LHCN-M2 (cell line): ENCODE measurements around the gene CLASP2. TPM values are rescaled to one million over a fixed set of nuclear protein-coding genes. Genes with fewer than 3 reads are reported as not detected.
"Not testable (repeated sequence)": the region's sequence is repeated elsewhere in the genome, so short reads cannot be mapped to it uniquely, and the experiment has no call there.

ENCODE experiments used
- DNase-seq: peaks from one replicate; pipeline ENCODE4 v3.0.0-alpha.2; 2012; ENCODE audit warnings: low read depth
- total RNA-seq: library from RNA; depleted of rRNA; stranded (reverse); fragments of >200 nt; gene quantifications from 2 replicates; pipeline ENCODE4 v1.2.3, GENCODE V29; 2014

Gene CLASP2
- total RNA-seq, 1 experiment from 2014 or later: 52.0 TPM

- DNase-seq: no peak
Measured at GRCh38 chr3:33544126-33544525, 173.9 kb downstream of the CLASP2 start.

GRCh38 chr3:33543601-33544000 is 174.5 kb downstream of the CLASP2 start:
- no peak for DNase-seq

GRCh38 chr3:33541918-33542317 is 176.1 kb downstream of the CLASP2 start:
- DNase-seq: no peak

GRCh38 chr3:33538678-33539339 is 179.2 kb downstream of the CLASP2 start:
- no peak for DNase-seq

GRCh38 chr3:33537133-33537532 is 180.9 kb downstream of the CLASP2 start:
- no peak for DNase-seq

GRCh38 chr3:33526787-33527186 is 191.3 kb downstream of the CLASP2 start:
- DNase-seq: no peak

GRCh38 chr3:33525232-33525631 is 192.8 kb downstream of the CLASP2 start:
- no peak for DNase-seq

GRCh38 chr3:33523093-33523667 is 194.9 kb downstream of the CLASP2 start:
- no peak for DNase-seq

- no peak for DNase-seq
Measured at GRCh38 chr3:33521736-33522135, 196.3 kb downstream of the CLASP2 start.

- DNase-seq: no peak
Measured at GRCh38 chr3:33513262-33513863, 204.7 kb downstream of the CLASP2 start.

- DNase-seq: no peak
Measured at GRCh38 chr3:33505027-33505426, 213.0 kb downstream of the CLASP2 start.

GRCh38 chr3:33496449-33496848 is 221.6 kb downstream of the CLASP2 start:
- no peak for DNase-seq

- DNase-seq: no peak
Measured at GRCh38 chr3:33491721-33492120, 226.3 kb downstream of the CLASP2 start.

- DNase-seq: no peak
Measured at GRCh38 chr3:33490641-33491241, 227.3 kb downstream of the CLASP2 start.

GRCh38 chr3:33488683-33489082 is 229.4 kb downstream of the CLASP2 start:
- no peak for DNase-seq

GRCh38 chr3:33488246-33488645 is 229.8 kb downstream of the CLASP2 start:
- no peak for DNase-seq

- DNase-seq: peak; percentile 15
Measured at GRCh38 chr3:33482111-33482521, 235.9 kb downstream of the CLASP2 start.

GRCh38 chr3:33474896-33475295 is 243.2 kb downstream of the CLASP2 start:
- DNase-seq: no peak

- no peak for DNase-seq
Measured at GRCh38 chr3:33473813-33474212, 244.2 kb downstream of the CLASP2 start.

GRCh38 chr3:33467786-33468185 is 250.3 kb downstream of the CLASP2 start:
- no peak for DNase-seq

- DNase-seq: no peak
Measured at GRCh38 chr3:33461097-33461496, 257.0 kb downstream of the CLASP2 start.

GRCh38 chr3:33459577-33459976 is 258.5 kb downstream of the CLASP2 start:
- not testable (repeated sequence) for DNase-seq

GRCh38 chr3:33458446-33458845 is 259.6 kb downstream of the CLASP2 start:
- no peak for DNase-seq
